IPS-11a (cell line): ENCODE measurements around the gene PARP12.

ENCODE experiments used
- H3K4me3 ChIP-seq: one replicate; pipeline ENCODE4 v1.5.1; 2013; ENCODE audit warnings: low read depth, low read length, control low read depth

PARP12 gene

DNA sequence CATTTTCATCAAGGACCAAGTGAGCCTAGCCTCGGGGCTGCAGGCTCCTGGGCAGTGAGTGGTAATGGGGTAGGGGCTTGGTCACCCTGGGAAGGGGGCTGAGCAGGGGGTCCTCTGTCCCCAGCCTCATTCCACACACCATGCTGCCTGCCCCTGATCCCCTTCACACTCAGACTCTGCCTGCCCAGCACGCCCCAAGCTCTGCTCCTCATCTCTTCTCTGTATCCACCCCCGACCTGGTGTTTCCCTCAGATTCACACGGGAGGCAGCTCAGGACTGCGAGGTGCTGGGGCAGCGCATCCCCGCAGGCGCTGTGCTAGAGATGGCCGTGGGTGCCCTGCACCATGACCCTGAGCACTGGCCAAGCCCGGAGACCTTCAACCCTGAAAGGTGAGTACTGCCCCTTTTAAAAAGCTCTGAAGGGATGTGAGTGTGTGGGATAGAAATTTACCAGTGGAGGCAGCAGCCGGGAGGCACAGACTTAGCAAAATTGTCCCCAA is 47.2 kb downstream of the PARP12 start:
- no peak overlapping the region for H3K4me3 ChIP-seq

GRCh38 chr7:140014123-140014522 is 48.6 kb downstream of the PARP12 start:
- H3K4me3 ChIP-seq, result no peak overlapping the region

GRCh38 chr7:140013676-140014075 is 49.1 kb downstream of the PARP12 start:
- no peak overlapping the region for H3K4me3 ChIP-seq

DNA sequence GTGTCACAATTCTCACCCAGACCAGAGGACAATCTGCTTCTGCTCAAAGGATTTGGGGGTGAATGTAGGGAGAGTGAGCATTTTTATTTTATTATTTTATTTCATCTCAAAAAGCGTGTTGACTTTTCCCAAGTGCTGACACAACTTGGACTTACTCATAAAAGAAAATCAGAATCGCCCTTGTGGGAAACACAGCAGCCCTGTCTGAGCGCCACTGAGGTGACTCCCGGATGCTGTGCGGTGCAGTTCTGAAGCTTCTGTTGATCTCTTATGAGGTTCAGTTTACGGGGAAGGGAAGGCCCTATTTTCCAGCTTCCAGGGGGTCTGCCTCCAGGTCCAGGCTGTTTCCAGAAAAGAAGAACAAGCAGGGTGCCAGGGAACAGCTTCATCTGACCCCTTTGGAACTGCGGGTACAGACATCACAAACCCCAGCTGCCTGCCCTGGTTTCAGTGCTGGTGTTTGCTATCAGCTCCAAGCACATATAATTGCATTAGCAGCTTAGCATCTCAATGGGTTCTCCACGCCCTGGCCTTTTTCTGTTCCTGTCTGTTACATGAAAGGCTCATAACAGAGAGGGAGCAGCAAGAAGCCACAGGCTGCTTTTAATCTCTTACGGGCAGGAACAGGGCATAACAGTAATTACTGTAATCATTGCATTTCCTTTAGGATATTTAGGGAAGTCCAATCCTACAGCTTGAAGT is 52.4 kb downstream of the PARP12 start:
- H3K4me3 ChIP-seq, result no peak overlapping the region

DNA sequence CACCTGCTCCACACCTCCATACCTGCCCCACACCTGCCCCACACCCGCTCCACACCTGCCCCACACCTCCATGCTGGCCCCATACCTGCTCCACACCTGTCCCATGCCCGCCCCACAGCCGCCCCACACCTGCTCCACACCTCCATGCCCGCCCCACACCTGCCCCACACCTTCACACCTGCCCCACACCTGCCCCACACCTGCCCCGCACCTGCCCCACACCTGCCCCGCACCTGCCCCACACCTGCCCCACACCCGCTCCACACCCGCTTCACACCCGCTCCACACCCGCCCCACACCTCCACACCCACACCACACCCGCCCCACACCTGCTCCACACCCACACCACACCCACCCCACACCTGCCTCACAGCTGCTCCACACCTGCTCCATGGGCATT is 53.0 kb downstream of the PARP12 start:
- H3K4me3 ChIP-seq, result no peak overlapping the region

GRCh38 chr7:140008755-140009610 is 53.8 kb downstream of the PARP12 start:
- H3K4me3 ChIP-seq, result no peak overlapping the region

DNA sequence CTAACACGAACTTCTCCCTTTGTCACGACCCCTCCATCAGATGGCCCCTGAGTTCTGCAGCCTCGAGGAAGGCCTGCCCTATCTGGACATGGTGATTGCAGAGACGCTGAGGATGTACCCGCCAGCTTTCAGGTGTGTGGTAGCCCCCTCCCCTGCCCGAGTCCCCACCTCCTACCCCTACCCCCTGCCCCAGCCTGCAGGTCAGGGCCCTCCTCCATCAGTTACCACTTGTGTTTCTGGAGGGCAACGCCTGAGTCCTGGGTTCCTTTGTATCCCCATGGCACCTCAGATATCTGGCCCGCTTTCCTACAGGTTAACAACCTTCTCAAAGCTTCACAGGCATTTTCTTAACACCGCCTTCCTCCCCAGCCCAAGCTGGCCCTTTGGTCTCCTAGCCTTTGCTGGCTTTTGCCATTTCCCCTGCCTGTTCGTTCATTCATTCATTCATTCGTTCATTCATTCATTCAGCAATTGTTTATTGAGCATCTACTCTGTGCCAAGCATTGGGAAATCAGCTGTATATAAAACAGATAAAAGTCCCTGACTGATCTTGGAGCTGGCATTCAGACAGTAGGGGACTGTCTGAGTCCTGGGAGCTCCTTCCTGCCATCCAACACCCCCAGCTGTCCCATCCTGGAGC is 55.6 kb downstream of the PARP12 start:
- no peak overlapping the region for H3K4me3 ChIP-seq

GRCh38 chr7:140006600-140006999 is 56.2 kb downstream of the PARP12 start:
- no peak overlapping the region for H3K4me3 ChIP-seq

DNA sequence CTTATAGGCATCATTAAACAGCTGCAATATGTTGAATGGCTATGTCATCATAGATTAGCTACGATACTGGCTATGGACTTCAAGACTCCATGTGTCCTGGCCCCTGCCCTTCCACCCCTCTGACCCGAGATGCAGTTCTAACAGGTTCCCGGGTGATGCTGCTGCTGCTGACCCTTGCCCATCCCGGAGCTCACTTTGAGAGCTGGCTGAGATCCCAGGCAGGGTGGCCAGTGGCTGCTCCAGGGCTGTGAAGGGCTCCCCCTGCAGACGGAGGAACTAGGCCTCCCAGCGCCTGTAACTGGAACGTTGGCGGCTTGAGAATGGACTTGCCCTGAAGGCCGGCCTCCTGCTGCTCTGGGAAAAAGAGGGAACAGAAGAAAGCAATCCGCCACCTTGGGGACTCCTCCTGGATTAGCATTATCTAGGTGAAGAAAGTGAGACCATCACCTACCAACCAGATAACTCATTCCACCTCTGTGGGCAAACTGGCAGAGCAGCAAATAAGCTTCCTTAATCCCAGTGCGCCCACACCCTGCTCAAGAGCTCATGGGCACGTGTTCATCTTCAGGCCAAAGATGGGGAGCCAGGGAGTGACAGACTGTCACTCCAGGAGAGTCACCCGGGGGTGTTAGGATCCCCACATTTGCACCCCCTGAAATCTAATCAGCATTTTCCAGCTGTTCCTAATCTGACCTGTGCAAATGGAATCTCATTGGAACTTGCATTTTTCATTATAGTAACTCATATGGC is 56.8 kb downstream of the PARP12 start:
- no peak overlapping the region for H3K4me3 ChIP-seq

DNA sequence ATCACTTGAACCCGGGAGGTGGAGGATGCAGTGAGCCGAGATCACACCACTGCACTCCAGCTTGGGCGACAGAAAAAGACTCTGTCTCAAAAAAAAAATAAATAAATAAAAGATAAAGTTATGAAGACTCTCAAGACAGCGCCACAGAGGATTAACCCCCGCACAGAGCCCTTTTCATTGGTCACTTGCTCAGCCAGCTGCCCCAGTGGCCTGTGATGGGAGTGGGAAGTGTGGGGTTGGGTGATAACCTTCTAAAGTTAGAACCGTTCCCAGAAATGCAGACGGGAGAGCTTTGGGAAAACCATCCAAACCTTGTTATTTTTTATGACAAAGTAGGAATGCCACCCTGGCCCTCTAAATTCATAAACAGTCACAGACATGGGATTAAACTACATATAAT is 57.4 kb downstream of the PARP12 start:
- H3K4me3 ChIP-seq, result no peak overlapping the region

DNA sequence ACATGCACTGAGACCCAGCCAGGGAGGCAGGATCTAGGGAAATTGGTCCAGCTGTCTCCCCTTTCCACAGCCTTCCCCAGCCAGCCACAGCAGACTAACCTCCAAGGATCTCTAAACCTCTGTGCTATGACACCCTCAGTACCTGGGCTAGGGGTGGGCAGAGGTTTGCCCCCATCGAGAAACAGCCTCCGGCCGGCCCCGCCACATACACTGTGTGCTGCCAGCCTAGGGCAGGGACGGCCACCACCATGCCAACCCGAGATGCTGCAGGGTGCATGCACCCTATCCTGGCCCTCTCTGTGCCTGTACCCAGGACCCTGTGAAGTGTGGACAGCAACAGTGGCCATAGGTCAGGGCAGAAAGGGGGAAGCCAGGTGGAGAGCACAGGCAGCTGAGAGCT is 58.1 kb downstream of the PARP12 start:
- H3K4me3 ChIP-seq, result no peak overlapping the region

DNA sequence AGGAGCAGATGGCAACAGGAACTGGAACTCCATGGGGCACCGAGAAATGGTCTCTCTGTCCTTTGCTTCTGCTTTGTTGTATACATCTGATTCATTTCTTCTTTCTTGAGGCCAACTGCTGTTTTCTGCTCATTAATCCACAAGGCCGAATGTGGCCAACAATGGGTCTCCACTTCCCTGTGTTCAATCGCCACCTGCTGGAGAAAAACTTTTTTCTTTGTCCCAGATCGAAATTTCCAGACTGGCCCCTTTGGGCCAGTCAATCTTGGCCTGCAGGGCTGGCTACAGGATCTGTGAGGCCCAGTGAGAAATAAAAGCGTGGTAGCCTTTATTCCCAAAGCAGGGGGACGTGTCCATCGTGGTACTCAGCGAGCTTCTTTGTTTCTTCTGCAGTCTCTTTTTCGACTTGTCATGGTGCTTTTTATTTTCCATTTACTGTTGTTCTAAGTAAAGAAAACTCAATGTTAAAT is 58.8 kb downstream of the PARP12 start:
- H3K4me3 ChIP-seq, result no peak overlapping the region

- no peak overlapping the region for H3K4me3 ChIP-seq
Measured at GRCh38 chr7:140000666-140001268, 62.0 kb downstream of the PARP12 start.

GRCh38 chr7:139999516-139999915 is 63.2 kb downstream of the PARP12 start:
- no peak overlapping the region for H3K4me3 ChIP-seq

GRCh38 chr7:139998572-139998971 is 64.2 kb downstream of the PARP12 start:
- no peak overlapping the region for H3K4me3 ChIP-seq

DNA sequence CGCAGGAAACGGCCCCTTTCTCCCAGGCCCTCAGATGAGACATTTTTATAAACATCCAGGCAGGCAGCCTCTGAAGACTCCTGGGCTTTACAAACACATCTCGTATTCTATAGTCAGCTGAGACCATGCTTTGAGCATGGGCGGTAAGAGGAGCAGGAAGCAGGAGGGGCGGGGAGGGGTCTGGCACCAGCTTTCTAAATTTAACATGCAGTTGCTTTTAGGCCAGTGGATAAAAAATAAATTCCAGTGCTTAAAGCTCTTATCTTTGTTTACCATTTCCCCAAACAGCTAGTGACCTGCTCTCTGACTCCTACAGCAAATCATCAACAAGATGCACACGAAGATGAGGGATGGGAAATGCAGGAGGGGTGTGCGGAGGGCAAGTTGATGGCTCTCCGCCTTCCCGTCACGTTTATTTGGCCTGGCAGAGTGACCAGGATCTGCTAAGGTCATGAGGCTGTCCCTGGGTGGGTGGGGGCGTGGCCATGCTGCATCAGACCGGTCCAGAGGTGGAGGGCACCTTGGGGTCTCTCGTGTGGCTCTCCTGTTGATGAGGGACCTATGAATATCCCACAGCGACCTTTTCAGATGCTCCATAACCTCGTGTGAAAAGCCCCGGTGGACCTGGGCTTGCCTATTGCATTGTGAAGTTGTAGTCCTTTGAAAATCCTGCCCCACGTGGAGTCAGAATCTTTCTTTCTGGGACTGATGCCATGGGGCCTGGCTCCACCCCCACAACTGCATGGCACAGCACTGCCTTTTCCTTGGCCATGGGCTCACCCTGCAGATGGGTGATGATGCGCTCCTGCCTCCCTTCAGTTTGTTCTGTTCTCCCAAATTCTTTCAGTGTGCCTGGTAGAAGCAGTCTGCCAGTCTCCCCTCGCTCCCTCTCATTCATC is 67.5 kb downstream of the PARP12 start:
- H3K4me3 ChIP-seq, result no peak overlapping the region

GRCh38 chr7:139994356-139994755 is 68.4 kb downstream of the PARP12 start:
- no peak overlapping the region for H3K4me3 ChIP-seq

DNA sequence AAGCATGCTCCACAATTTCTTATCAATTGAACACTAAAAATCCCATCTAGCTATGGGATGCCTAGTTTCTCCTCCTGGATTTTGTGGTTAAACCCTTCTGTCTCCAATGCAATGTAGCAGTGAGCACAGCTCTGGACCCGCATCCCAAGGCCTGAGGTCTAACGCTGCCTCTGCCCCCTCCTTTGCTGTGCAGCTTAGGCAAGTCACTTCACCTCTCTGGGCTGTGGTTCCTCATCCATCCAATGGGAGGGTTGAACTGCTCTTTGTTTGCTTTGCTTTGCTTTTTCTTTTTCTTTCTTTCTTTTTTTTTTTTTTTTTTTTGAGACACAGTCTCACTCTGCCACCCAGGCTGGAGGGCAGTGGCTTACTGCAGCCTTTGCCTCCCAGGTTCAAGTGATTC is 69.2 kb downstream of the PARP12 start:
- no peak overlapping the region for H3K4me3 ChIP-seq

DNA sequence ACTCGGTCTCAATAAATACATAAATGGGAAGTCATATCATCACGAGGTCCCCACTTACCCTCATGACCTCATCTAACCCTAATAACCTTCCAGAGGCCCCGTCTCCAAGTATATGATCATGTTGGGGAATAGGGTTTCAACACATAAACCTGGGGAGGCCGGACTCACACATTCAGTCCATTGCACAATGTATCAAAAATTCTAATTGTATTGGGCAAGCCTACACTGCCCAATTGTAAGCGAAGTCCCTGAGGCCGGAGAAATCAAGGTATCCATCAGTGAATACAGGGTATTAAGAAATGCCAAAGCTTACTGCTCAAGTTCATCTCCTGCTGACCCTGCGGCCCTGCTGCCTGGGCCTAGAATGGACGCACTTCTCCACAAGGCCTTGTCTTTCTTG is 69.6 kb downstream of the PARP12 start:
- no peak overlapping the region for H3K4me3 ChIP-seq
